Measurements from ENCODE around the gene SEC23IP. TPM values are rescaled to one million over a fixed set of nuclear protein-coding genes. Genes with fewer than 3 reads are reported as not detected.

Gene SEC23IP
- total RNA-seq (ENCODE audit: low replicate concordance): 69.1 and 72.9 TPM in 2 replicates
- long read RNA-seq, full-length matches to known transcripts: 17 of 147 reads
- long read RNA-seq, partial matches to known transcripts: 108 of 147 reads
- long read RNA-seq, other reads (novel, unspliced or antisense): 22 of 147 reads

DNA sequence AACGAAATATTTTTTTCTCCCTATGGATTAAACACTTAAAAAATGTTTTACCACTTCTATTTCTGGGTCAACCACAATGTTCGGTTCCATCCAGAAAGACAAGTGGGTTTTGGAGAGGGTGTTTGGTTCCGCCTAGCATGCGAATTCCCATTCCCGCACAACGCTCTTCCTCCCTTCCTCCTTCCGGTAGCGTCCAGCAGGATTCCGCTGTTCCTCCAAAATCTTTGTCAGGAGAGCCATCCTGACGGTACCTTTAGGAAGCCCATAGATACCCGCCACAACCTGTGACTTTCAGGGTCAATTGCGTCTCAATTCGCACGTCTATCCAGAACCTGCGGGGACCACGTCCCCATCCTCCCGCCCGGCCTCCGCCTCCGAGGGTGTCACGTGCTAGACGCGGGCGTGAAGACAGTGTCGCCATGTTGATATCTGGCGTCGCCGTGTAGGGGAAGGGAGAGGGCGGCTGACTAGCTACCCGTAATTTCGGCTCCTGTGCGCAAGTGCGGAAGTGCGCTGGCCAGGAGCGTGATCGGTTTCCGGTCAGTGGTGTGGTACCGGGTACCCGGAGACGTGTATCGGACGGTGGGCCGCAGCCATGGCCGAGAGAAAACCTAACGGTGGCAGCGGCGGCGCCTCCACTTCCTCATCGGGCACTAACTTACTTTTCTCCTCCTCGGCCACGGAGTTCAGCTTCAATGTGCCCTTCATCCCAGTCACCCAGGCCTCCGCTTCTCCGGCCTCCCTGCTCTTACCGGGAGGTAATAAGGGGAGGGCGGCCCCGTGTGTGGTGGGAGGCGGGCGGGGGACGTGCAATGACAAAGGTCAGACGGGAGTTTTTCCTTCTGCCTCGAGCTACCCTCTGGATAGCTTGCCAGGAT, at the start of gene SEC23IP:
Gene SEC23IP (plus strand): TSS at position 543 of the 878 bp plus-strand sequence. CDS start 53 bp downstream, at position 596.
- peak; percentile 94 for DNase-seq (ENCODE audit: extremely low spot score, unreplicated experiment)
- TF ChIP-seq CTCF (conservative IDR thresholded peaks at IDR 0.05): peak; percentile 36
- Mint-ChIP-seq H3K27ac (peak within 1 kb of the TSS; percentile 93), H3K9me3 (peaks cover 4% of the 10 kb centered on the region), H3K36me3 (peaks cover 10% of the 10 kb centered on the region), H3K4me1 (ENCODE audit: unreplicated experiment) (peaks cover 42% of the 10 kb centered on the region), H3K4me3 (peak within 1 kb of the TSS; percentile 100), H3K27me3 (no peaks in the 10 kb centered on the region)

GRCh38 chr10:119845656-119846055, 46.9 kb upstream of the SEC23IP start:
- no peaks in the 10 kb centered on the region for H3K27me3 Mint-ChIP-seq
- no peaks in the 10 kb centered on the region for H3K4me1 Mint-ChIP-seq (ENCODE audit: unreplicated experiment)
- no peak overlapping the region for H3K4me3 Mint-ChIP-seq
- no peak for DNase-seq (ENCODE audit: extremely low spot score, unreplicated experiment)
- no peak for TF ChIP-seq CTCF (conservative IDR thresholded peaks at IDR 0.05)
- no peaks in the 10 kb centered on the region for H3K9me3 Mint-ChIP-seq
- H3K27ac Mint-ChIP-seq: no peak overlapping the region
- H3K36me3 Mint-ChIP-seq: peaks cover 54% of the 10 kb centered on the region

- H3K27me3 Mint-ChIP-seq: no peaks in the 10 kb centered on the region
- no peaks in the 10 kb centered on the region for H3K4me1 Mint-ChIP-seq (ENCODE audit: unreplicated experiment)
- no peak for TF ChIP-seq CTCF (conservative IDR thresholded peaks at IDR 0.05)
- H3K4me3 Mint-ChIP-seq: no peak overlapping the region
- DNase-seq (ENCODE audit: extremely low spot score, unreplicated experiment): no peak
- H3K9me3 Mint-ChIP-seq: no peaks in the 10 kb centered on the region
- H3K27ac Mint-ChIP-seq: peak overlapping the region; percentile 85
- peaks cover 41% of the 10 kb centered on the region for H3K36me3 Mint-ChIP-seq
Observed at GRCh38 chr10:119849031-119849789, 43.3 kb upstream of the SEC23IP start.

GRCh38 chr10:119849944-119850343, 42.6 kb upstream of the SEC23IP start:
- H3K27ac Mint-ChIP-seq: peak overlapping the region; percentile 85
- H3K9me3 Mint-ChIP-seq: no peaks in the 10 kb centered on the region
- DNase-seq (ENCODE audit: extremely low spot score, unreplicated experiment): no peak

More at GRCh38 chr10:119849944-119850343, 42.6 kb upstream of the SEC23IP start:
- Mint-ChIP-seq H3K4me3 (no peak overlapping the region), H3K27me3 (no peaks in the 10 kb centered on the region), H3K4me1 (ENCODE audit: unreplicated experiment) (no peaks in the 10 kb centered on the region), H3K36me3 (peaks cover 37% of the 10 kb centered on the region)
- TF ChIP-seq CTCF (conservative IDR thresholded peaks at IDR 0.05): no peak

All from type B pancreatic cell (in vitro differentiated cells).